Tongue (tissue), 3 donors: ENCODE data around the gene RFC4. TPM values are rescaled to one million over a fixed set of nuclear protein-coding genes. Genes with fewer than 3 reads are reported as not detected.

Source experiments
- DNase-seq: peaks from one replicate; pipeline ENCODE4 v3.0.0-alpha.2; 2015
- small RNA-seq: library from RNA; depleted of rRNA; stranded (forward); fragments of <200 nt; gene quantifications from one replicate; pipeline ENCODE3, GENCODE V24; 2014; ENCODE audit warnings: low replicate concordance
- total RNA-seq: library from RNA; depleted of rRNA; stranded (reverse); fragments of >200 nt; gene quantifications from one replicate; pipeline ENCODE4 v1.2.3, GENCODE V29; 2014

The RFC4 gene
- total RNA-seq, 1 donor from 2014 or later, result 21.8 TPM

- no peak for DNase-seq
Observed at GRCh38 chr3:186743666-186744065, 62.6 kb downstream of the RFC4 start.

- DNase-seq, result no peak
Observed at GRCh38 chr3:186742618-186743380, 63.5 kb downstream of the RFC4 start.

Small RNA genes lying within 50 kb of the gene (small RNA-seq; reads per million reads assigned to genes)
- gene RF00092 (not detected), gene RNU6-1105P (not detected), gene SNORA4 (not detected), gene SNORA63 (not detected), gene SNORA81 (not detected), gene SNORD2 (not detected)

Other genes with a start within 250 kb of the RFC4 start
- 15.4 TPM for gene TBCCD1, start 239.1 kb downstream of the RFC4 start, total RNA-seq
- 45.7 TPM for gene DNAJB11, start 235.8 kb downstream of the RFC4 start, total RNA-seq
- gene AHSG, start 193.4 kb downstream of the RFC4 start, total RNA-seq, result not detected
- not detected for gene FETUB, start 166.1 kb downstream of the RFC4 start, total RNA-seq
- not detected for gene HRG, start 140.5 kb downstream of the RFC4 start, total RNA-seq
- not detected for gene KNG1, start 89.1 kb downstream of the RFC4 start, total RNA-seq
- gene EIF4A2, start 22.9 kb downstream of the RFC4 start, total RNA-seq, result 863 TPM
- 0.31 TPM for gene ADIPOQ, start 36.2 kb upstream of the RFC4 start, total RNA-seq
- gene ST6GAL1, start 124.0 kb upstream of the RFC4 start, total RNA-seq, result 34.3 TPM